Activated B cell treated with CpG ODN at 0.5 μM for 24 hours (primary cell): ENCODE data around the gene KDM4C. TPM values are rescaled to one million over a fixed set of nuclear protein-coding genes. Genes with fewer than 3 reads are reported as not detected.

Source experiments
- ATAC-seq: fragments of 200-7000 bp; cut with Tn5 transposase; one replicate; pipeline ENCODE4 v1.10.0; 2021; ENCODE audit warnings: low read depth, mild to moderate bottlenecking, moderate library complexity
- CTCF ChIA-PET: fragments of 350-600 bp; sonication (Branson Sonifier 250); formaldehyde crosslinking; loops from one replicate; lab custom pipeline; 2021; ENCODE audit warnings: antibody characterized with exemption; lab: Charles Lee
- POLR2A ChIA-PET: fragments of 350-600 bp; sonication (Branson Sonifier 250); formaldehyde crosslinking; loops from one replicate; lab custom pipeline; 2021; ENCODE audit warnings: antibody characterized with exemption; lab: Charles Lee
- DNase-seq: peaks from one replicate; pipeline ENCODE4 v3.0.0; 2022
- H3K27ac Mint-ChIP-seq: one replicate; pipeline ENCODE4 v1.8.0; 2020; ENCODE audit warnings: mixed read lengths
- H3K27me3 Mint-ChIP-seq: one replicate; pipeline ENCODE4 v1.8.0; 2021; ENCODE audit warnings: mixed read lengths
- H3K36me3 Mint-ChIP-seq: one replicate; pipeline ENCODE4 v1.8.0; 2021; ENCODE audit warnings: low read depth, mixed read lengths
- H3K4me1 Mint-ChIP-seq: one replicate; pipeline ENCODE4 v1.8.0; 2021; ENCODE audit warnings: mixed read lengths
- H3K4me3 Mint-ChIP-seq: one replicate; pipeline ENCODE4 v1.8.0; 2020; ENCODE audit warnings: mild to moderate bottlenecking, mixed read lengths
- H3K9me3 Mint-ChIP-seq: one replicate; pipeline ENCODE4 v1.8.0; 2020; ENCODE audit warnings: mixed read lengths
- CTCF ChIP-seq: fragments of 200-600 bp; IDR thresholded peaks from one replicate; pipeline ENCODE4 v1.8.0; 2022; ENCODE audit warnings: antibody characterized with exemption, mild to moderate bottlenecking
- intact Hi-C: fragments of 100-400 bp; cut with micrococcal nuclease; formaldehyde crosslinking; loops from one replicate; pipeline ENCODE4 v1.15.1; 2024
- total RNA-seq: library from RNA; stranded (reverse); gene quantifications from 2 replicates; pipeline ENCODE4 v1.2.3, GENCODE V29; 2022

The KDM4C gene
- total RNA-seq, 1 donor from 2014 or later, result 113 TPM

- TF ChIP-seq CTCF, result no peak
- Mint-ChIP-seq H3K4me3 (no peak overlapping the region), H3K4me1 (peaks cover 17% of the 10 kb centered on the region), H3K36me3 (peaks cover 66% of the 10 kb centered on the region), H3K9me3 (peaks cover 9% of the 10 kb centered on the region), H3K27ac (no peak overlapping the region), H3K27me3 (no peaks in the 10 kb centered on the region)
- no peak for DNase-seq
- intact Hi-C loops, result no loop called here
- ChIA-PET CTCF (no interaction called here), POLR2A (no interaction called here)
- no peak for ATAC-seq
Observed at GRCh38 chr9:7097785-7098752, 340.3 kb downstream of the KDM4C start.

GRCh38 chr9:7103367-7103766 is 345.6 kb downstream of the KDM4C start:
- Mint-ChIP-seq H3K4me3 (no peak overlapping the region), H3K27me3 (no peaks in the 10 kb centered on the region), H3K36me3 (peaks cover 79% of the 10 kb centered on the region), H3K4me1 (no peaks in the 10 kb centered on the region), H3K9me3 (peaks cover 8% of the 10 kb centered on the region), H3K27ac (no peak overlapping the region)
- ChIA-PET POLR2A (no interaction called here), CTCF (no interaction called here)
- DNase-seq (no peak), ATAC-seq (no peak)
- intact Hi-C loops, result no loop called here
- no peak for TF ChIP-seq CTCF

GRCh38 chr9:7103771-7104170 is 346.0 kb downstream of the KDM4C start:
- Mint-ChIP-seq H3K4me3 (no peak overlapping the region), H3K27ac (no peak overlapping the region), H3K36me3 (peaks cover 79% of the 10 kb centered on the region), H3K27me3 (no peaks in the 10 kb centered on the region), H3K9me3 (peaks cover 8% of the 10 kb centered on the region), H3K4me1 (no peaks in the 10 kb centered on the region)
- ATAC-seq (no peak), DNase-seq (no peak)
- ChIA-PET POLR2A (no interaction called here), CTCF (no interaction called here)
- no peak for TF ChIP-seq CTCF
- intact Hi-C loops, result no loop called here

GRCh38 chr9:7104625-7105024 is 346.9 kb downstream of the KDM4C start:
- Mint-ChIP-seq H3K4me1 (no peaks in the 10 kb centered on the region), H3K36me3 (peaks cover 78% of the 10 kb centered on the region), H3K9me3 (peaks cover under 1% of the 10 kb centered on the region), H3K27ac (no peak overlapping the region), H3K27me3 (no peaks in the 10 kb centered on the region), H3K4me3 (no peak overlapping the region)
- no peak for TF ChIP-seq CTCF
- intact Hi-C loops, result no loop called here
- CTCF ChIA-PET, result no interaction called here
- POLR2A ChIA-PET, result no interaction called here
- no peak for DNase-seq
- ATAC-seq, result no peak

GRCh38 chr9:7105095-7105494 is 347.3 kb downstream of the KDM4C start:
- no peak for TF ChIP-seq CTCF
- Mint-ChIP-seq H3K27ac (no peak overlapping the region), H3K9me3 (no peaks in the 10 kb centered on the region), H3K36me3 (peaks cover 82% of the 10 kb centered on the region), H3K27me3 (no peaks in the 10 kb centered on the region), H3K4me3 (no peak overlapping the region), H3K4me1 (no peaks in the 10 kb centered on the region)
- ATAC-seq, result no peak
- intact Hi-C loops, result no loop called here
- ChIA-PET CTCF (no interaction called here), POLR2A (no interaction called here)
- DNase-seq, result no peak
